H9 (cell line): ENCODE measurements around the gene DSP. TPM values are rescaled to one million over a fixed set of nuclear protein-coding genes. Genes with fewer than 3 reads are reported as not detected.

Experiments used
- DNase-seq: peaks from one replicate; pipeline ENCODE4 v3.0.0-alpha.2; 2017
- H2AFZ ChIP-seq: one replicate; pipeline ENCODE4 v1.6.1; 2013; ENCODE audit warnings: mild to moderate bottlenecking, low read length, control low read depth, moderate library complexity
- H2AK5ac ChIP-seq: 2 replicates; pipeline ENCODE4 v1.6.1; 2013; ENCODE audit warnings: low read length, control low read depth, mixed read lengths; ENCODE audit not compliant: insufficient read length
- H2BK120ac ChIP-seq: one replicate; pipeline ENCODE4 v1.6.1; 2013; ENCODE audit warnings: low read depth, mild to moderate bottlenecking, low read length, control low read depth, inconsistent platforms; ENCODE audit not compliant: poor library complexity, severe bottlenecking
- H2BK12ac ChIP-seq: 2 replicates; pipeline ENCODE4 v1.6.1; 2013; ENCODE audit warnings: low read length, control low read depth, mixed read lengths, low read depth; ENCODE audit not compliant: insufficient read length
- H2BK15ac ChIP-seq: 2 replicates; pipeline ENCODE4 v1.6.1; 2013; ENCODE audit warnings: low read depth, low read length, control low read depth
- H2BK20ac ChIP-seq: one replicate; pipeline ENCODE4 v1.6.1; 2013; ENCODE audit warnings: low read depth, mild to moderate bottlenecking, low read length, control low read depth, inconsistent platforms; ENCODE audit not compliant: poor library complexity, severe bottlenecking
- H2BK5ac ChIP-seq: 2 replicates; pipeline ENCODE4 v1.6.1; 2013; ENCODE audit warnings: low read length, control low read depth, mixed read lengths; ENCODE audit not compliant: insufficient read length
- H3K14ac ChIP-seq: 2 replicates; pipeline ENCODE4 v1.6.1; 2013; ENCODE audit warnings: low read length, control low read depth; ENCODE audit not compliant: insufficient read depth
- H3K18ac ChIP-seq: 2 replicates; pipeline ENCODE4 v1.6.1; 2013; ENCODE audit warnings: low read depth, mild to moderate bottlenecking, mixed read lengths, low read length, control low read depth; ENCODE audit not compliant: insufficient read length
- H3K23ac ChIP-seq: 2 replicates; pipeline ENCODE4 v1.6.1; 2013; ENCODE audit warnings: low read length, control low read depth, mixed read lengths, low read depth; ENCODE audit not compliant: insufficient read length
- H3K23me2 ChIP-seq: 2 replicates; pipeline ENCODE4 v1.6.1; 2013; ENCODE audit warnings: low read depth, mild to moderate bottlenecking, mixed read lengths, low read length, control low read depth; ENCODE audit not compliant: insufficient read length, poor library complexity, severe bottlenecking
- H3K27ac ChIP-seq: 2 replicates; pipeline ENCODE4 v1.5.1; 2013; ENCODE audit warnings: low read length, control low read depth, mixed read lengths, low read depth; ENCODE audit not compliant: insufficient read length
- H3K27me3 ChIP-seq: 2 replicates; pipeline ENCODE4 v1.6.1; 2013; ENCODE audit warnings: low read length, control low read depth, inconsistent platforms; ENCODE audit not compliant: insufficient read depth
- H3K4ac ChIP-seq: 2 replicates; pipeline ENCODE4 v1.6.1; 2013; ENCODE audit warnings: low read depth, mild to moderate bottlenecking, control low read depth, inconsistent platforms, low read length, moderate library complexity
- H3K4me1 ChIP-seq: 2 replicates; pipeline ENCODE4 v1.6.1; 2013; ENCODE audit warnings: low read length, control low read depth, inconsistent platforms; ENCODE audit not compliant: insufficient read depth
- H3K4me2 ChIP-seq: 2 replicates; pipeline ENCODE4 v1.6.1; 2013; ENCODE audit warnings: low read length, control low read depth, mixed read lengths; ENCODE audit not compliant: insufficient read length, insufficient read depth
- H3K56ac ChIP-seq: 2 replicates; pipeline ENCODE4 v1.6.1; 2013; ENCODE audit warnings: low read depth, mild to moderate bottlenecking, mixed read lengths, low read length, control low read depth; ENCODE audit not compliant: insufficient read length
- H3K79me1 ChIP-seq: 2 replicates; pipeline ENCODE4 v1.6.1; 2013; ENCODE audit warnings: low read depth, mild to moderate bottlenecking, moderate library complexity, low read length, control low read depth, inconsistent platforms; ENCODE audit not compliant: insufficient read depth, poor library complexity, severe bottlenecking
- H3K79me2 ChIP-seq: 2 replicates; pipeline ENCODE4 v1.6.1; 2013; ENCODE audit warnings: low read length, control low read depth, inconsistent platforms; ENCODE audit not compliant: insufficient read depth
- H3K9ac ChIP-seq: 2 replicates; pipeline ENCODE4 v1.6.1; 2013; ENCODE audit warnings: low read length, control low read depth, mixed read lengths; ENCODE audit not compliant: insufficient read length; ENCODE audit errors: extremely low read depth
- H3K9me3 ChIP-seq: one replicate; pipeline ENCODE4 v1.6.1; 2013; ENCODE audit warnings: low read depth, low read length, inconsistent platforms; ENCODE audit not compliant: control insufficient read depth
- H3T11ph ChIP-seq: one replicate; pipeline ENCODE4 v1.6.1; 2013; ENCODE audit warnings: mild to moderate bottlenecking, low read length, control low read depth, inconsistent platforms
- H4K20me1 ChIP-seq: one replicate; pipeline ENCODE4 v1.6.1; 2013; ENCODE audit not compliant: control insufficient read depth, insufficient read length, insufficient read depth
- H4K5ac ChIP-seq: 2 replicates; pipeline ENCODE4 v1.6.1; 2013; ENCODE audit warnings: low read depth, mild to moderate bottlenecking, mixed read lengths, low read length, control low read depth; ENCODE audit not compliant: insufficient read length
- H4K8ac ChIP-seq: replicated peaks from 2 replicates; pipeline ENCODE4 v1.6.1; 2013; ENCODE audit warnings: low read length, control low read depth, mixed read lengths, low read depth; ENCODE audit not compliant: insufficient read length
- H4K91ac ChIP-seq: 2 replicates; pipeline ENCODE4 v1.6.1; 2013; ENCODE audit warnings: low read depth, mild to moderate bottlenecking, moderate library complexity, mixed read lengths, low read length, control low read depth; ENCODE audit not compliant: insufficient read length
- H3K27ac Mint-ChIP-seq, 3 experiments: 2 replicates in 2 of 3; 3 replicates in 1 of 3; pipeline ENCODE4 v1.8.0; 2020 to 2021; ENCODE audit warnings: mixed read lengths in 3 of 3, mild to moderate bottlenecking in 1 of 3, moderate library complexity in 1 of 3
- H3K27me3 Mint-ChIP-seq: 2 replicates; pipeline ENCODE4 v1.8.0; 2021; ENCODE audit warnings: low read depth, mild to moderate bottlenecking, moderate library complexity, mixed read lengths
- H3K36me3 Mint-ChIP-seq, 3 experiments: 2 replicates in 2 of 3; 3 replicates in 1 of 3; pipeline ENCODE4 v1.8.0; 2020 to 2021; ENCODE audit warnings: low read depth in 3 of 3, mixed read lengths in 3 of 3; ENCODE audit not compliant: insufficient read depth in 1 of 3
- H3K4me1 Mint-ChIP-seq, 2 experiments: 2 replicates each; pipeline ENCODE4 v1.8.0; 2020; ENCODE audit warnings: mixed read lengths in 2 of 2
- H3K4me3 Mint-ChIP-seq, 2 experiments: 2 replicates in 1 of 2; 3 replicates in 1 of 2; pipeline ENCODE4 v1.8.0; 2020 to 2021; ENCODE audit warnings: mild to moderate bottlenecking in 2 of 2, mixed read lengths in 2 of 2, moderate library complexity in 1 of 2
- H3K9me3 Mint-ChIP-seq, 2 experiments: 2 replicates in 1 of 2; 3 replicates in 1 of 2; pipeline ENCODE4 v1.8.0; 2020; ENCODE audit warnings: mild to moderate bottlenecking in 2 of 2, mixed read lengths in 2 of 2, moderate library complexity in 1 of 2
- WGBS: extraction: QIAGEN DNeasy Blood & Tissue Kit; methylation state at CpG from one replicate; pipeline ENCODE4 v1.1.7; 2013; ENCODE audit warnings: missing lambda C conversion rate, low lambda C conversion rate, mixed read lengths; ENCODE audit not compliant: insufficient read length; ENCODE audit errors: extremely low coverage; 5-methylcytosine and 5-hydroxymethylcytosine counted together
- total RNA-seq: library from RNA; stranded (reverse); gene quantifications from 2 replicates; pipeline ENCODE4 v1.2.1, GENCODE V29; 2021
- TF ChIP-seq, protein P1 (sequence below): fragments of 200-600 bp; sonication (generic); conservative IDR thresholded peaks from 3 replicates; pipeline ENCODE4 v1.8.0; 2021; ENCODE audit warnings: antibody characterized with exemption, mild to moderate bottlenecking

The DSP gene
- total RNA-seq, 1 experiment from 2014 or later, result 48.9 TPM

- H3K27me3 Mint-ChIP-seq, result no peaks in the 10 kb centered on the region
- TF ChIP-seq, protein P1, sequence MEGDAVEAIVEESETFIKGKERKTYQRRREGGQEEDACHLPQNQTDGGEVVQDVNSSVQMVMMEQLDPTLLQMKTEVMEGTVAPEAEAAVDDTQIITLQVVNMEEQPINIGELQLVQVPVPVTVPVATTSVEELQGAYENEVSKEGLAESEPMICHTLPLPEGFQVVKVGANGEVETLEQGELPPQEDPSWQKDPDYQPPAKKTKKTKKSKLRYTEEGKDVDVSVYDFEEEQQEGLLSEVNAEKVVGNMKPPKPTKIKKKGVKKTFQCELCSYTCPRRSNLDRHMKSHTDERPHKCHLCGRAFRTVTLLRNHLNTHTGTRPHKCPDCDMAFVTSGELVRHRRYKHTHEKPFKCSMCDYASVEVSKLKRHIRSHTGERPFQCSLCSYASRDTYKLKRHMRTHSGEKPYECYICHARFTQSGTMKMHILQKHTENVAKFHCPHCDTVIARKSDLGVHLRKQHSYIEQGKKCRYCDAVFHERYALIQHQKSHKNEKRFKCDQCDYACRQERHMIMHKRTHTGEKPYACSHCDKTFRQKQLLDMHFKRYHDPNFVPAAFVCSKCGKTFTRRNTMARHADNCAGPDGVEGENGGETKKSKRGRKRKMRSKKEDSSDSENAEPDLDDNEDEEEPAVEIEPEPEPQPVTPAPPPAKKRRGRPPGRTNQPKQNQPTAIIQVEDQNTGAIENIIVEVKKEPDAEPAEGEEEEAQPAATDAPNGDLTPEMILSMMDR, result no peak
- H3K9me3 Mint-ChIP-seq, result no peaks in the 10 kb centered on the region
- H3K36me3 Mint-ChIP-seq, result peaks cover 3 to 22% (median 18%) of the 10 kb centered on the region in 3 experiments; a peak in 6 of 7 replicates
- Histone ChIP-seq H3K56ac (no peak overlapping the region), H3K27me3 (no peaks in the 10 kb centered on the region), H3T11ph (no peak overlapping the region), H3K18ac (no peak overlapping the region), H3K4me2 (no peak overlapping the region), H2AK5ac (no peak overlapping the region), H4K91ac (no peak overlapping the region), H2AFZ (no peak overlapping the region), H3K79me2 (no peaks in the 10 kb centered on the region), H3K23me2 (no peaks in the 10 kb centered on the region), H3K4me1 (no peaks in the 10 kb centered on the region), H4K8ac (no peak overlapping the region), H3K9ac (no peak overlapping the region), H3K14ac (no peak overlapping the region), H2BK5ac (no peak overlapping the region), H2BK15ac (no peak overlapping the region), H3K9me3 (no peaks in the 10 kb centered on the region), H3K79me1 (peaks cover 4% of the 10 kb centered on the region), H3K27ac (no peak overlapping the region), H4K5ac (no peak overlapping the region), H2BK12ac (no peak overlapping the region), H3K23ac (no peak overlapping the region), H2BK20ac (no peak overlapping the region), H2BK120ac (no peak overlapping the region), H3K4ac (no peak overlapping the region), H4K20me1 (no peaks in the 10 kb centered on the region)
- peak overlapping the region in 1 of 3 experiments; percentile 70; a peak in 3 of 7 replicates for H3K27ac Mint-ChIP-seq
- peaks cover 2% of the 10 kb centered on the region in 2 experiments; a peak in 2 of 4 replicates for H3K4me1 Mint-ChIP-seq
- WGBS, result no CpG with 5 or more reads among the region's 6 CpGs
- no peak for DNase-seq
- H3K4me3 Mint-ChIP-seq, result no peak overlapping the region
Observed at GRCh38 chr6:7554533-7555275, 13.2 kb downstream of the DSP start.
